ENCODE results near the gene OLFM2.

Gene OLFM2

GRCh38 chr19:9914315-9915207 lies 21.8 kb downstream of the OLFM2 start:
- Histone ChIP-seq H3K9ac (ENCODE audit: low read depth, low read length) (peak overlapping the region; percentile 16; the same call in 1 of the 2 replicates), H2AFZ (ENCODE audit: low read depth, low read length) (peak overlapping the region; percentile 37; the same call in 1 of the 2 replicates), H3K27ac (ENCODE audit: low read length) (no peak overlapping the region)

DNA sequence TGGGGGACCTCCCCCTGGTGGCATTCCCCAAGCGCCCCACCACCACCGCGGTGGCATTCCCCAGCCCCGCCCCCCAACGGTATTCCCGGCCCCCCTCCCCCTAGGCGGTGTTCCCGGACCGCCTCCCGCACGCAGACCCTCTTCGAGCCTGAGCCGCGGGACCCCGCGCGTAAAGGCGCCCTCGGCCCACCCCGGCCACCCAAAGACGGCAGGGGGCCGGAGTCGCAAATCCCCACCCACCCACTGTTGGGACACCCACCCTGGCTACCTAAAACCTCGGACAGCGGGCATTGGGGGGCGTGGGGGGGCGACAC lies 22.4 kb downstream of the OLFM2 start:
- Histone ChIP-seq H3K27me3 (ENCODE audit: insufficient read depth, low read length, poor library complexity) (peaks cover 3% of the 10 kb centered on the region), H3K4me2 (ENCODE audit: insufficient read depth, low read length) (peak overlapping the region; percentile 53; the same call in 1 of the 2 replicates), H3K9me3 (ENCODE audit: insufficient read depth, low read length, severe bottlenecking) (no peaks in the 10 kb centered on the region), H3K4me1 (ENCODE audit: insufficient read depth, low read length) (peaks cover 10% of the 10 kb centered on the region), H3K4me3 (ENCODE audit: low read depth in 1 of 2, low read length in 2 of 2) (no peak overlapping the region), H3K9ac (ENCODE audit: low read depth, low read length) (no peak overlapping the region), H4K20me1 (ENCODE audit: insufficient read depth, low read length) (no peaks in the 10 kb centered on the region), H3K79me2 (ENCODE audit: insufficient read depth, low read length) (no peaks in the 10 kb centered on the region), H2AFZ (ENCODE audit: low read depth, low read length) (no peak overlapping the region), H3K36me3 (ENCODE audit: insufficient read depth, low read length) (no peaks in the 10 kb centered on the region), H3K27ac (ENCODE audit: low read length) (no peak overlapping the region)
- no peak for DNase-seq
- no peak for TF ChIP-seq EZH2 (IDR thresholded peaks at IDR 0.05; ENCODE audit: borderline replicate concordance, low read depth, low read length, severe bottlenecking)
- TF ChIP-seq CTCF (IDR thresholded peaks at IDR 0.05; ENCODE audit: borderline replicate concordance, extremely low read depth, low read length, poor library complexity, severe bottlenecking): no peak
- no peak for ATAC-seq (ENCODE audit: insufficient read depth, low read depth)

More at GRCh38 chr19:9914315-9915207, 21.8 kb downstream of the OLFM2 start:
- peak; percentile 60 for TF ChIP-seq CTCF (IDR thresholded peaks at IDR 0.05; ENCODE audit: borderline replicate concordance, extremely low read depth, low read length, poor library complexity, severe bottlenecking)
- TF ChIP-seq EZH2 (IDR thresholded peaks at IDR 0.05; ENCODE audit: borderline replicate concordance, low read depth, low read length, severe bottlenecking): no peak
- ATAC-seq (ENCODE audit: insufficient read depth, low read depth) (peak; percentile 92), DNase-seq (peak; percentile 74)
- Histone ChIP-seq H3K79me2 (ENCODE audit: insufficient read depth, low read length) (no peaks in the 10 kb centered on the region), H3K9me3 (ENCODE audit: insufficient read depth, low read length, severe bottlenecking) (no peaks in the 10 kb centered on the region), H3K36me3 (ENCODE audit: insufficient read depth, low read length) (no peaks in the 10 kb centered on the region), H3K4me2 (ENCODE audit: insufficient read depth, low read length) (peak overlapping the region; percentile 53), H3K4me1 (ENCODE audit: insufficient read depth, low read length) (peaks cover 10% of the 10 kb centered on the region), H3K27me3 (ENCODE audit: insufficient read depth, low read length, poor library complexity) (peaks cover 3% of the 10 kb centered on the region), H4K20me1 (ENCODE audit: insufficient read depth, low read length) (no peaks in the 10 kb centered on the region), H3K4me3 (ENCODE audit: low read depth in 1 of 2, low read length in 2 of 2) (peak overlapping the region in 1 of 2 experiments; percentile 24; a peak in 1 of 4 replicates)

DNA sequence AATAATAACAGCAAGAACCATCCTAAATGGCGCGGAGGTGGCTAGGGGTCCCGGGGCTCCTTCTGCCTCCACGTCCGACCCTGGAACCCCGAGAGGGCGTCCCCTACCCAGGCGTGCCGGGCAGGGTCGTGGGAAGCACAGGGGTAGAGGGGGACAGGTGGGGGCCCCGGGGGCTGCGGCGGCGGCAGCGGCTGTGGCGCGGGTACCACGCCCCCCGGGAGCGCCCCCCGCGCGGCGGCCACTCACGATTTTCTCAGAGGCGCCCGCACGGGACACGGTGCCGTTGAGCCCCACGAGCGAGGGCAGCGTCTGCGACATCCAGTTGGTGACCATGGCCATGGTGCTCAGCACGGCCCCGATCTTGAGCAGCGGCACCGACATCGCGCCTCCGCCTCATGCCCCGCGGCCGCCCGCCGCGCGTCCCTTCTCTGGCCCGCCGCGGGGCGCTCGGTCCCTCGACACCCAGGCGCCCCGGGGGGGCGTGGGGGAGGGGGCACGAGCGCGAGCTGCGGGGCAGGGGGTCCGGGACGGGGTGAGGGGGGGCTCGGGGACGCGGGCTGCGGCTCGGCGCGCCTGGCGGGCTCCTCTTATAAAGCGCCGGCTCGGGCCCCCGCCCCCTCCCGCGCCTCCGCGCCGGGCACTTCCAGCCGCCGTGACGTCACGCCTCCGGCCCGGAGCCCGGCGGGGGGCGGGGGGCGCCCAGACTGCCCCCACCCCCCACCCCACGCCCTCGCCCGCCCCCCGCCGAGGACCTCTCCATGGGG lies 22.9 kb downstream of the OLFM2 start:
- Histone ChIP-seq H3K9me3 (ENCODE audit: insufficient read depth, low read length, severe bottlenecking) (no peaks in the 10 kb centered on the region), H3K36me3 (ENCODE audit: insufficient read depth, low read length) (no peaks in the 10 kb centered on the region), H3K4me1 (ENCODE audit: insufficient read depth, low read length) (peaks cover 10% of the 10 kb centered on the region), H3K9ac (ENCODE audit: low read depth, low read length) (no peak overlapping the region), H3K4me3 (ENCODE audit: low read depth in 1 of 2, low read length in 2 of 2) (no peak overlapping the region), H3K27me3 (ENCODE audit: insufficient read depth, low read length, poor library complexity) (peaks cover 3% of the 10 kb centered on the region), H4K20me1 (ENCODE audit: insufficient read depth, low read length) (no peaks in the 10 kb centered on the region), H3K79me2 (ENCODE audit: insufficient read depth, low read length) (no peaks in the 10 kb centered on the region), H2AFZ (ENCODE audit: low read depth, low read length) (no peak overlapping the region), H3K27ac (ENCODE audit: low read length) (no peak overlapping the region), H3K4me2 (ENCODE audit: insufficient read depth, low read length) (no peak overlapping the region)
- DNase-seq (no peak), ATAC-seq (ENCODE audit: insufficient read depth, low read depth) (no peak)
- TF ChIP-seq CTCF (IDR thresholded peaks at IDR 0.05; ENCODE audit: borderline replicate concordance, extremely low read depth, low read length, poor library complexity, severe bottlenecking) (no peak), EZH2 (IDR thresholded peaks at IDR 0.05; ENCODE audit: borderline replicate concordance, low read depth, low read length, severe bottlenecking) (no peak)

Measured in DND-41 (cell line).